Adrenal gland (tissue), 12 donors: ENCODE measurements around the gene TP73. TPM values are rescaled to one million over a fixed set of nuclear protein-coding genes. Genes with fewer than 3 reads are reported as not detected.

Experiments used
- DNase-seq, 7 donors: peaks; one replicate each; pipeline ENCODE4 v3.0.0-alpha.2; 2019 to 2020
- H3K27ac ChIP-seq, 5 donors: fragments of 200-600 bp; sonication (generic) in 4 of 5; 1 replicate in 3 of 5; 2 replicates in 2 of 5; pipeline versions ENCODE4 v1.5.1 to v1.8.0; 2016 to 2020; ENCODE audit warnings: mild to moderate bottlenecking in 1 of 5
- H3K27me3 ChIP-seq: fragments of 200-600 bp; 2 replicates; pipeline ENCODE4 v1.8.0; 2021
- H3K36me3 ChIP-seq, 2 donors: fragments of 200-600 bp; replicated peaks in 1 of 2; 1 replicate in 1 of 2; 2 replicates in 1 of 2; pipeline versions ENCODE4 v1.5.1 to v1.8.0; 2018 to 2022
- H3K4me1 ChIP-seq, 2 donors: fragments of 200-600 bp; replicated peaks in 1 of 2; 1 replicate in 1 of 2; 2 replicates in 1 of 2; pipeline versions ENCODE4 v1.5.1 to v1.8.0; 2018 to 2021
- H3K4me3 ChIP-seq, 4 donors: fragments of 200-600 bp; sonication (generic) in 3 of 4; one replicate each; pipeline ENCODE4 v1.5.1; 2016 to 2018
- H3K9me3 ChIP-seq, 3 donors: fragments of 200-600 bp; sonication (generic) in 1 of 3; replicated peaks in 1 of 3; 1 replicate in 2 of 3; 2 replicates in 1 of 3; pipeline versions ENCODE4 v1.5.1 to v1.8.0; 2016 to 2021
- CTCF ChIP-seq, 6 experiments: fragments of 450-650 bp in 4 of 6; fragments of 200-600 bp in 2 of 6; sonication (generic) in 1 of 6; IDR thresholded peaks; 1 replicate in 5 of 6; 2 replicates in 1 of 6; pipeline versions ENCODE4 v1.5.1 to v1.8.0; 2016 to 2021; ENCODE audit warnings: antibody characterized with exemption in 6 of 6, mild to moderate bottlenecking in 2 of 6, moderate library complexity in 1 of 6
- POLR2A ChIP-seq, 2 donors: fragments of 450-650 bp; IDR thresholded peaks; one replicate each; pipeline ENCODE4 v1.6.1; 2017; ENCODE audit warnings: antibody characterized with exemption in 2 of 2, mild to moderate bottlenecking in 2 of 2, moderate library complexity in 1 of 2
- WGBS, 4 donors: extraction: QIAGEN DNeasy Blood & Tissue Kit in 2 of 4; methylation state at CpG; one replicate each; pipeline versions ENCODE4 v1.1.5 to v1.1.7; 2013 to 2017; 5-methylcytosine and 5-hydroxymethylcytosine counted together
- intact Hi-C, 2 donors: fragments of 100-400 bp; cut with DNase I; formaldehyde crosslinking; loops; one replicate each; pipeline versions ENCODE4 v1.14.1 to v1.15.0; 2022 to 2023
- polyA plus RNA-seq, 3 donors: library from polyadenylated mRNA; stranded (reverse); fragments of 200-250 nt in 2 of 3; fragments of 350-450 nt in 1 of 3; fragmentation: Illumina TruSeq in 1 of 3; extraction: RNeasy Lipid Tissue Mini Kit (QIAGEN cat#74804) in 1 of 3; gene quantifications; one replicate each; pipeline ENCODE4 v1.2.3, GENCODE V29; 2013 to 2014
- total RNA-seq, 9 donors: library from RNA; depleted of rRNA in 4 of 9; stranded (reverse); fragments of >200 nt in 4 of 9; fragments of 120-200 nt in 1 of 9; fragmentation: NEBNext Ultra II Directional in 1 of 9; extraction: Animal tissue kit (Norgen Biotek cat#: 25700) in 1 of 9; gene quantifications; one replicate each; pipeline versions ENCODE4 v1.1.0 to v1.2.4, GENCODE V29; 2013 to 2023
- donor health status: healthy with polysubstance abuse.
- donor health status: Bipolar disorder and iron deficiency.
- donor health status: DM: yes; HTN: yes; CAD: no.
- donor health status: DM: no; HTN: no; CAD: no.
- donor health status: DM: no; HTN: no; CAD: no.
- donor health status: DM: yes; HTN: yes; CAD: no.

TP73 gene
- total and polyA plus RNA-seq, 12 donors: 0.03 to 0.22 (median 0.14) TPM; not detected in 6

GRCh38 chr1:3688356-3689137, 36.2 kb downstream of the TP73 start:
- H3K4me1 ChIP-seq: no peaks in the 10 kb centered on the region
- TF ChIP-seq CTCF (IDR thresholded peaks at IDR 0.05) (no peak), POLR2A (IDR thresholded peaks at IDR 0.05) (no peak)
- no peak overlapping the region for H3K27ac ChIP-seq
- WGBS, 4 donors: 65 to 74% (median 66%) methylated on average over 12 to 29 of the region's 29 CpGs
- H3K36me3 ChIP-seq: no peaks in the 10 kb centered on the region
- no peak for DNase-seq
- H3K27me3 ChIP-seq: peaks cover 4% of the 10 kb centered on the region
- no peaks in the 10 kb centered on the region for H3K9me3 ChIP-seq
- intact Hi-C loops: no loop called here
- H3K4me3 ChIP-seq: no peak overlapping the region

GRCh38 chr1:3689138-3689750, 36.9 kb downstream of the TP73 start:
- H3K27me3 ChIP-seq: peaks cover 3% of the 10 kb centered on the region
- no peak overlapping the region for H3K27ac ChIP-seq
- H3K9me3 ChIP-seq: no peaks in the 10 kb centered on the region
- 66 to 75% (median 71%) methylated on average over 15 to 19 of the region's 19 CpGs for WGBS, 4 donors
- H3K4me3 ChIP-seq: no peak overlapping the region
- H3K4me1 ChIP-seq: no peaks in the 10 kb centered on the region
- no peaks in the 10 kb centered on the region for H3K36me3 ChIP-seq
- DNase-seq: no peak
- TF ChIP-seq POLR2A (IDR thresholded peaks at IDR 0.05) (no peak), CTCF (IDR thresholded peaks at IDR 0.05) (no peak)
- intact Hi-C loops: no loop called here

GRCh38 chr1:3690282-3691065, 38.2 kb downstream of the TP73 start:
- no peak for DNase-seq
- Histone ChIP-seq H3K27ac (no peak overlapping the region), H3K4me3 (no peak overlapping the region), H3K27me3 (no peaks in the 10 kb centered on the region), H3K9me3 (no peaks in the 10 kb centered on the region), H3K36me3 (no peaks in the 10 kb centered on the region), H3K4me1 (no peaks in the 10 kb centered on the region)
- TF ChIP-seq CTCF (IDR thresholded peaks at IDR 0.05) (no peak), POLR2A (IDR thresholded peaks at IDR 0.05) (no peak)
- intact Hi-C loops: no loop called here
- 92 to 96% (median 94%) methylated on average over 34 to 50 of the region's 50 CpGs for WGBS, 4 donors
